GM12878 (cell line): Measurements from ENCODE around the gene KRT82. TPM values are rescaled to one million over a fixed set of nuclear protein-coding genes. Genes with fewer than 3 reads are reported as not detected.

Experiments used
- ATAC-seq: fragments of 200-7000 bp; cut with Tn5 transposase; 3 replicates; pipeline ENCODE4 v1.9.1; 2020; ENCODE audit warnings: mild to moderate bottlenecking, moderate library complexity
- BruUV-seq: library from RNA; stranded (reverse); fragments of 400-500 nt; replicated peaks from 2 replicates; lab custom pipeline; 2021; lab: Mats Ljungman, UMichigan
- CTCF ChIA-PET: fragments of 300-600 bp; sonication (Branson Sonifier 250); formaldehyde crosslinking; extraction: SDS; loops from one replicate; lab custom pipeline; 2021; ENCODE audit warnings: inconsistent platforms; lab: Yijun Ruan, JAX
- POLR2A ChIA-PET: fragments of 350-600 bp; formaldehyde crosslinking; extraction: SDS; loops from one replicate; lab custom pipeline; 2021; ENCODE audit warnings: inconsistent platforms; lab: Charles Lee
- RAD21 ChIA-PET: fragments of 300-600 bp; sonication (Branson Sonifier 250); formaldehyde crosslinking; loops from one replicate; lab custom pipeline; 2023; ENCODE audit warnings: antibody characterized with exemption; ENCODE audit not compliant: unreplicated experiment; lab: Charles Lee
- SMC1A ChIA-PET: fragments of 300-600 bp; sonication (Branson Sonifier 250); formaldehyde crosslinking; loops from one replicate; lab custom pipeline; 2023; ENCODE audit not compliant: unreplicated experiment, uncharacterized antibody; lab: Charles Lee
- DNase-seq: peaks from one replicate; pipeline ENCODE4 v3.0.0-alpha.2; 2011; ENCODE audit warnings: low read depth, low spot score
- FAIRE-seq: peaks from 3 replicates; lab custom pipeline; 2011; peaks lifted over from hg19 to GRCh38; lab: Jason Lieb, UNC
- H2AFZ ChIP-seq: 2 replicates; pipeline ENCODE4 v1.6.0; 2011; ENCODE audit warnings: low read depth, low read length, control low read depth; ENCODE audit not compliant: control insufficient read depth
- H3K27ac ChIP-seq: 2 replicates; pipeline ENCODE4 v1.5.1; 2011; ENCODE audit warnings: control low read depth; ENCODE audit not compliant: control insufficient read depth, insufficient read depth
- H3K27me3 ChIP-seq, 2 experiments: replicated peaks in 1 of 2; 2 replicates each; pipeline versions ENCODE4 v1.6.0 to v1.6.1; 2011; ENCODE audit warnings: low read length in 1 of 2; ENCODE audit not compliant: control insufficient read depth in 2 of 2, insufficient read depth in 2 of 2
- H3K36me3 ChIP-seq, 2 experiments: 2 replicates each; pipeline ENCODE4 v1.5.1; 2011; ENCODE audit warnings: low read length in 1 of 2; ENCODE audit not compliant: control insufficient read depth in 2 of 2, insufficient read depth in 2 of 2
- H3K4me1 ChIP-seq: 2 replicates; pipeline ENCODE4 v1.6.1; 2011; ENCODE audit warnings: mild to moderate bottlenecking, low read length, moderate library complexity, mixed read lengths; ENCODE audit not compliant: control insufficient read depth, insufficient read depth
- H3K4me2 ChIP-seq: 2 replicates; pipeline ENCODE4 v1.6.0; 2011; ENCODE audit warnings: control low read depth; ENCODE audit not compliant: control insufficient read depth, insufficient read depth
- H3K4me3 ChIP-seq: fragments of 200-600 bp; sonication (generic); 2 replicates; pipeline ENCODE4 v1.5.1; 2016
- H3K79me2 ChIP-seq: 2 replicates; pipeline ENCODE4 v1.6.0; 2011; ENCODE audit warnings: low read length; ENCODE audit not compliant: control insufficient read depth, insufficient read depth
- H3K9ac ChIP-seq: 2 replicates; pipeline ENCODE4 v1.8.0; 2011; ENCODE audit warnings: low read length, control low read depth, mixed read lengths; ENCODE audit not compliant: control insufficient read depth, insufficient read depth
- H3K9me3 ChIP-seq: replicated peaks from 3 replicates; pipeline ENCODE4 v1.5.1; 2011; ENCODE audit warnings: mild to moderate bottlenecking, low read length; ENCODE audit not compliant: control insufficient read depth, insufficient read depth
- H4K20me1 ChIP-seq: 2 replicates; pipeline ENCODE4 v1.6.0; 2011; ENCODE audit not compliant: control insufficient read depth, insufficient read depth
- BCL3 ChIP-seq: IDR thresholded peaks from 2 replicates; pipeline ENCODE4 v1.6.1; 2011; ENCODE audit warnings: borderline replicate concordance, low read depth, mild to moderate bottlenecking, moderate library complexity, low read length; ENCODE audit not compliant: insufficient read depth, poor library complexity, severe bottlenecking
- EP300 ChIP-seq, 2 experiments: fragments of 150-350 bp in 1 of 2; IDR thresholded peaks; 2 replicates each; pipeline ENCODE4 v1.6.1; 2011 to 2012; ENCODE audit warnings: low read depth in 2 of 2, low read length in 2 of 2, borderline replicate concordance in 1 of 2, improper control_type of control experiment in 1 of 2, inconsistent platforms in 1 of 2; ENCODE audit not compliant: control insufficient read depth in 1 of 2
- MTA3 ChIP-seq: IDR thresholded peaks from 2 replicates; pipeline ENCODE4 v1.6.1; 2012; ENCODE audit warnings: low read length, inconsistent platforms, borderline replicate concordance
- PAX8 ChIP-seq: fragments of 450-650 bp; IDR thresholded peaks from 2 replicates; pipeline ENCODE4 v1.6.1; 2017; ENCODE audit warnings: mild to moderate bottlenecking, moderate library complexity
- POU2F2 ChIP-seq: IDR thresholded peaks from 3 replicates; pipeline ENCODE4 v1.6.1; 2011; ENCODE audit warnings: low read depth, mild to moderate bottlenecking, low read length, borderline replicate concordance
- RAD21 ChIP-seq: IDR thresholded peaks from 2 replicates; pipeline ENCODE4 v1.6.1; 2011; ENCODE audit warnings: mild to moderate bottlenecking, low read depth, low read length, moderate library complexity; ENCODE audit not compliant: insufficient read depth
- SIX5 ChIP-seq: IDR thresholded peaks from 2 replicates; pipeline ENCODE4 v1.6.1; 2011; ENCODE audit warnings: mild to moderate bottlenecking, low read depth, low read length, moderate library complexity; ENCODE audit not compliant: severe bottlenecking
- SKIL ChIP-seq: fragments of 450-650 bp; IDR thresholded peaks from 2 replicates; pipeline ENCODE4 v1.6.1; 2017; ENCODE audit warnings: mild to moderate bottlenecking, low read depth, inconsistent platforms; ENCODE audit not compliant: poor library complexity, severe bottlenecking
- TCF3 ChIP-seq: IDR thresholded peaks from 2 replicates; pipeline ENCODE4 v1.6.1; 2012; ENCODE audit warnings: low read depth, mild to moderate bottlenecking, low read length, borderline replicate concordance; ENCODE audit not compliant: insufficient read depth
- USF1 ChIP-seq: IDR thresholded peaks from 2 replicates; pipeline ENCODE4 v1.6.1; 2011; ENCODE audit warnings: borderline replicate concordance, low read depth, mild to moderate bottlenecking, moderate library complexity, mixed read lengths, low read length; ENCODE audit not compliant: insufficient read depth; ENCODE audit errors: extremely low read length
- ZBED1 ChIP-seq: IDR thresholded peaks from 2 replicates; pipeline ENCODE4 v1.6.1; 2016; ENCODE audit warnings: borderline replicate concordance
- ZBTB11 ChIP-seq: fragments of 450-650 bp; formaldehyde crosslinking; IDR thresholded peaks from 2 replicates; pipeline ENCODE4 v1.5.0; 2022; ENCODE audit warnings: mild to moderate bottlenecking, missing genetic modification characterization
- WGBS: methylation state at CpG from one replicate; pipeline ENCODE4 v1.1.6; 2016; ENCODE audit warnings: low lambda C conversion rate; ENCODE audit not compliant: insufficient replicate concordance, insufficient coverage; ENCODE audit errors: missing lambda C conversion rate; 5-methylcytosine and 5-hydroxymethylcytosine counted together
- in situ Hi-C: fragments of 300-500 bp; cut with MboI; formaldehyde crosslinking; loops from 9 replicates; pipeline ENCODE4 v1.14.3; 2018; ENCODE audit warnings: mixed read lengths
- intact Hi-C: fragments of 100-400 bp; cut with micrococcal nuclease; formaldehyde crosslinking; loops from one replicate; pipeline ENCODE4 v1.14.2; 2022; ENCODE audit not compliant: unreplicated experiment
- polyA plus RNA-seq, 11 experiments: library from polyadenylated mRNA; depleted of rRNA in 4 of 11; unstranded in 6 of 11; stranded (reverse) in 5 of 11; fragments of >200 nt; fragmentation: Nextera tagmentation in 4 of 11; fragmentation: Illumina TruSeq in 1 of 11; extraction: Ambion mirVana in 4 of 11; extraction: Trizol in 1 of 11; gene quantifications; 1 replicate in 1 of 11; 2 replicates in 10 of 11; pipeline versions ENCODE4 v1.2.1 to v1.2.3, GENCODE V29; 2011 to 2016; ENCODE audit warnings: inconsistent platforms in 2 of 11, missing spikeins in 2 of 11, low read depth in 1 of 11
- total RNA-seq, 4 experiments: library from RNA; depleted of rRNA in 3 of 4; stranded (reverse); fragments of >200 nt in 3 of 4; fragmentation: Illumina TruSeq in 1 of 4; extraction: Trizol in 1 of 4; gene quantifications; 2 replicates each; pipeline versions ENCODE4 v1.2.1 to v1.2.3, GENCODE V29; 2013 to 2021

The KRT82 gene
- total and polyA plus RNA-seq, 10 of the 15 experiments (the other 5 are each of a cell fraction or from before 2014, with no cell fraction given), result not detected

- intact Hi-C loops, result no loop called here
- ATAC-seq (no peak), DNase-seq (no peak), FAIRE-seq (no peak)
- H3K36me3 ChIP-seq, result no peaks in the 10 kb centered on the region
- ChIA-PET CTCF (no interaction called here), POLR2A (no interaction called here), SMC1A (interaction anchor here (1.0 kb wide), 1 partner anchor 17 kb away, joined by 3 read pairs; no protein-coding TSS in a partner anchor), RAD21 (no interaction called here)
- in situ Hi-C loops, result loop anchor here (25.0 kb wide), 1 partner anchor 598 kb away; no protein-coding TSS in a partner anchor
- H3K9me3 ChIP-seq, result no peaks in the 10 kb centered on the region
- H3K4me2 ChIP-seq, result no peak overlapping the region
- no peaks in the 10 kb centered on the region for H3K79me2 ChIP-seq
- H3K9ac ChIP-seq, result no peak overlapping the region
- H3K4me3 ChIP-seq, result no peak overlapping the region
- peaks cover 4 to 15% of the 10 kb centered on the region in 2 experiments; a peak in 3 of 4 replicates for H3K27me3 ChIP-seq
- no peaks in the 10 kb centered on the region; the same call in 1 of the 2 replicates for H3K4me1 ChIP-seq
- no peak overlapping the region for H2AFZ ChIP-seq
- 7% methylated on average over 9 of the region's 9 CpGs for WGBS
- BruUV-seq, result no TSS peak
- no peak overlapping the region for H3K27ac ChIP-seq
- H4K20me1 ChIP-seq, result no peaks in the 10 kb centered on the region
- TF ChIP-seq RAD21 (no peak), ZBTB11 (CRISPR knock-in tag) (no peak), EP300 (IDR thresholded peaks at IDR 0.05; ENCODE audit: borderline replicate concordance in 1 of 2, control insufficient read depth in 1 of 2, low read depth in 2 of 2, low read length in 2 of 2) (no peak), ZBED1 (no peak), SIX5 (no peak), MTA3 (no peak), SKIL (no peak), PAX8 (no peak), POU2F2 (no peak), USF1 (no peak), BCL3 (no peak), TCF3 (no peak)
These were observed 16.6 kb downstream of the KRT82 start for GRCh38 chr12:52389313-52390207.
